GM10248 (cell line): Measurements from ENCODE around the gene TTC7B.

Experiments
- CTCF ChIA-PET: fragments of 300-600 bp; sonication (Branson Sonifier 250); formaldehyde crosslinking; extraction: SDS; loops from one replicate; lab custom pipeline; 2021; ENCODE audit warnings: antibody characterized with exemption; lab: Yijun Ruan, JAX
- POLR2A ChIA-PET: fragments of 350-650 bp; sonication (Branson Sonifier 250); formaldehyde crosslinking; extraction: SDS; loops from one replicate; lab custom pipeline; 2020; ENCODE audit warnings: antibody characterized with exemption; lab: Yijun Ruan, JAX
- DNase-seq: peaks from one replicate; pipeline ENCODE4 v3.0.0; 2012; ENCODE audit errors: extremely low spot score
- TF ChIP-seq, protein P1 (sequence below): IDR thresholded peaks from 2 replicates; pipeline ENCODE4 v1.5.1; 2012; ENCODE audit warnings: mild to moderate bottlenecking, low read depth; ENCODE audit errors: extremely low read depth, missing control alignments, control extremely low read depth

TTC7B gene

DNA sequence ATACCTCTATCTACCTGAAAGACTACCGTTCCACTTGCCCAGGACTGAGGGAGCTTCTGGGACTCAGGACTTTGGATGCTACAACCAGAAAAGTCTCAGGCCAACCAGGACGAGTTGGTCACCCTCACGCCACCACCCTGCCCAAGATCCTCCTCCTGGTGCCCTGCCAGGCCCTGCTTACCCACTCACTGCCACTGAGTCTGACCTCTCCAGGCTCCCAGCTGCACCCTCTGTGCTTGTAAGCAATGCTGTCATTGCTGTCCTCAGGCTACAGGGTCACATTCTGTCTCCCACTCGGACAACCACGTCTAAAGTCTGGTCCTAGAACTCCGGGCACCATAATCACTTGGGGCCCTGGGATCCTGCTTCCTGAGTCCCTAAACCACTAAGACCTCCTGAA is 9.2 kb downstream of the TTC7B start:
- TF ChIP-seq, protein P1, sequence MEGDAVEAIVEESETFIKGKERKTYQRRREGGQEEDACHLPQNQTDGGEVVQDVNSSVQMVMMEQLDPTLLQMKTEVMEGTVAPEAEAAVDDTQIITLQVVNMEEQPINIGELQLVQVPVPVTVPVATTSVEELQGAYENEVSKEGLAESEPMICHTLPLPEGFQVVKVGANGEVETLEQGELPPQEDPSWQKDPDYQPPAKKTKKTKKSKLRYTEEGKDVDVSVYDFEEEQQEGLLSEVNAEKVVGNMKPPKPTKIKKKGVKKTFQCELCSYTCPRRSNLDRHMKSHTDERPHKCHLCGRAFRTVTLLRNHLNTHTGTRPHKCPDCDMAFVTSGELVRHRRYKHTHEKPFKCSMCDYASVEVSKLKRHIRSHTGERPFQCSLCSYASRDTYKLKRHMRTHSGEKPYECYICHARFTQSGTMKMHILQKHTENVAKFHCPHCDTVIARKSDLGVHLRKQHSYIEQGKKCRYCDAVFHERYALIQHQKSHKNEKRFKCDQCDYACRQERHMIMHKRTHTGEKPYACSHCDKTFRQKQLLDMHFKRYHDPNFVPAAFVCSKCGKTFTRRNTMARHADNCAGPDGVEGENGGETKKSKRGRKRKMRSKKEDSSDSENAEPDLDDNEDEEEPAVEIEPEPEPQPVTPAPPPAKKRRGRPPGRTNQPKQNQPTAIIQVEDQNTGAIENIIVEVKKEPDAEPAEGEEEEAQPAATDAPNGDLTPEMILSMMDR = no peak
- ChIA-PET POLR2A (no interaction called here), CTCF (interaction anchor here (1.0 kb wide), 1 partner anchor 11 kb away, joined by 3 read pairs; no protein-coding TSS in a partner anchor)
- no peak for DNase-seq

DNA sequence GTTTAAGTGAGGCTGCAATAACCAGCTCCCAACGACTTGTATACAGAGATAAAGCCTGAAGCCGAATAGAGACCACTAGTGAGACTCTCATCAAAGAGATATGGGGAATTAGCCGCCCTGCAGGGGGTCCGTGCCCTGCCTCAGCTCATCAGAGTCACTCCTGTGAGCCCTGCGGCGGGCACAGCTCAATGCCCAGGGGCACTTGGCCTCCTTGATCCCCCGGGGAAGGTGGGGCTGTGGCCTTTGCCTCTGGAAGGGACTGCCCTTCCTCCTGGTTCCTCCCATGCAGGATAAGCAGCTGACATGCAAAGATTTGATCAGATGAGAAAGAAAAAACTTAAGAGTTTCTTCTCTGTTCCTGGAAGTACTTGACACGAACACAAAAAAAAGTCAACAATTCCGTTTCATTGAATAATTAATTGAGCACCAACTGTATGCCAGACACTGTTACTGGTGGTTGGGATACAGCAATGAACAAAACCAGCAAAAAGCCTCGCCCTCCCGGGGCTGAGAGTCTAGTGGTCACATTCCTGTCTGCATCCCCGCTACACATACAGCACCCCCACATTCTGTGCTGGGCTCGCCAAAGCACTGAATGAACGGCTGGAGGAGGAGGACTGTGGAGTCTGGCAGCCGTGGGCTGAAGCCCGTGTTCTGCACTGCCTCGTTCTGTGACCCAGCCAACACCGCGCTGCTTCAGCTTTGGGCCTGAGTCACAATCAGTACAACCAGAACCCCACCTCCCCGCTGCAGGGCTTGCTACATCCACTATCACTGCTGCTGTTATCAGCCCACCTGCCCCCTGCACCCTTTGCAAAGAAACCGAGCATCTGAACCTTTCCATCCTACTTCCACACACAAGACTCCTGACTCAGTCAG is 10.3 kb downstream of the TTC7B start:
- TF ChIP-seq, protein P1 = no peak
- no peak for DNase-seq
- ChIA-PET POLR2A (no interaction called here), CTCF (interaction anchor here (0.8 to 1.3 kb wide), 3 partner anchors 10 to 47 kb away, joined by 3 read pairs; partner anchors contain the start of gene TTC7B)

DNA sequence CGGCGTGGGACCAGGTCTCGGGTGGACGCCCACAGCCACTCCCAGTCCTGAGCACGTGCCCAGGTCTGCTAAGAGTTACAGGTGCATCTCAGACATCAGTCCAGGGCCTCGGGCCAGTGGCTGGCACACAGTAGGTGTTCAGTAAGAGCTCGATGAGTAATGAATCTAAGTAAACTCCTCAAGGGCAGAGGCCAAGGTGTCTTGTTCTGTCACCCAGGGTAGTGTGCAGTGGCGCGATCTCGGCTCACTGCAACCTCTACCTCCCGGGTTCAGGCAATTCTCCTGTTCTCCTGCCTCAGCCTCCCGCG is 11.2 kb downstream of the TTC7B start:
- ChIA-PET POLR2A (no interaction called here), CTCF (interaction anchor here (0.8 to 1.3 kb wide), 3 partner anchors 9 to 47 kb away, joined by 3 read pairs; partner anchors contain the start of gene TTC7B)
- TF ChIP-seq, protein P1 = no peak

DNA sequence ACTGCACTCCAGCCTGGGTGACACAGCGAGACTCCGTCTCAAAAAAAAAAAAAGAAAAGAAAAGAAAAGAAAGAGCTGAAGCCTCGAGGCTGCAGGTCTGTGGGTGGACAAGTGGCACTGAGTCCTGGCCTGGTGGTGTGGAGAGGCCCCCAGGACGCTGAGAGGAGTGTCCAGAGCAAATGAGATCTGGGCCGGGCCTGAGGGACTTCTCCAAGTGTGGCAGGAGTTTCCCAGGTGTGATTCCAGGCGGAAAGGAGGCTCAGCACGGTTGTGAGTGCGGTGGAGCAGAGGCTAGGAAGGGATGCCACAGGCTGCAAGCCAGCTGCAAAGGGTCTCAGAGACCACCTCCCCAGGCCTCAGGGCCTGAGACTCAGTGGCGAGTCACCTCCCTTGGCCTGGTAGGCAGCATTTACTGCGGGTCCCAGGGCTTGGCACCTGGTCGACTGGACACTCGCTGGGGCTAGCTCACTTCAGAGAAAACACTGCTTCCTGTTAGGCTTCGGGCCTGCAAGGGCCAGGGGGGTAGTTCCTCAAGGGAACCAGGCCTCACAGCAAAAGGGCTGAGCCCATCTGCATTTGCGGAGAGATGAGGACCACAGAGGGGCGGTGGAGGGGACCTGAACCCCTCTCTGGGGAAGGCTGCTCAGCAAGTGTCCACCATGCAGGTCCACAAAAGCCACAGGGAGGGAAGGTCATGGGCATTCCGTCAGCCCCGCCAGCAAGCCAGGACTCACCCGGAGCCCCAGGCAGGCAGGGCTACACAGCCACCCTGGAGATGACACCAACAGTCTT is 11.7 kb downstream of the TTC7B start:
- TF ChIP-seq, protein P1 = no peak
- ChIA-PET CTCF (interaction anchor here (1.1 to 1.3 kb wide), 2 partner anchors 9 to 46 kb away, joined by 3 read pairs; no protein-coding TSS in a partner anchor), POLR2A (no interaction called here)
- DNase-seq = no peak

More for the DNA sequence above, 11.2 kb downstream of the TTC7B start:
- no peak for DNase-seq

DNA sequence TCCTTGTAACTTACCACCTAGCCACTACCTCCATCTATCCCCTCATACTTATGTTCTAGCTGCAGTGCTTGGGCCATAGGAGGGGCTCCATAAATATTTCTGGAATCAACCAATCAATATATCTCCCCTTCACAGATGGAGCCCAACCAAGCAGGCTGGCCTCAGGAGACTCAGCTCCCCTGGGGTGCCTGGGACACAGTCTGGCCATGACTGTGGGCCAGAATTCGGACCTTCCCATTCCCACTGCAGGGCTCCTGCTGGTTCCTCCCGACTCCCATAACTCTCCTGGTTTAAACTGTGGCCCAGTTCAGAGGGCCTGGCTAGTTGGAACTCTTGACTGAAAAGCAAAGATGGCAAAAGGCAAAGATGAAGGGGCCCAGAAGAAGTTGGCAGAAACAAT is 13.0 kb downstream of the TTC7B start:
- POLR2A ChIA-PET = no interaction called here
- CTCF ChIA-PET = no interaction called here
- DNase-seq = no peak
- TF ChIP-seq, protein P1 = no peak

DNA sequence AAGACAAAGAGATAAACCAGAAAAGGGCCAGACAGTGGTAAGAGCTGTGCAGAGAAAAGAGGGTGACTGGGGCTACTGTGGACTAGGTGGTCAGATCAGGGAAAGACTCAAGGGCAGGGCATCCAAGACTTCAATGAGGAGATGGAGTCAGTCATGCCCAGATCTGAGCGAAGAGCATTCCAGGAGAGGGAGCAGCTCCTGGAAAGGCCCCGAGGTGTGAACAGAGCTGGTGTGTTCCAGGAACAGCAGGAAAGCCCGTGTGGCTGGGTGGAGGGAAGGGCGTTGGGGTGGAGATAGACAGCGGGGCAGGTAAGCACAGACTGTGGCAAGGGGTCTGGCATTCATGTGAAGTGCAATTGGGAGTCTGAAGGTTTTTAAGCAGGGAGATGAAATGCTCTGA is 16.8 kb downstream of the TTC7B start:
- ChIA-PET CTCF (interaction anchor here (1.4 kb wide), 1 partner anchor 12 kb away, joined by 3 read pairs; no protein-coding TSS in a partner anchor), POLR2A (no interaction called here)

More for the DNA sequence above, 16.8 kb downstream of the TTC7B start:
- no peak for DNase-seq
- TF ChIP-seq, protein P1 = no peak
